ENCODE results near the gene SFXN3.

DNA sequence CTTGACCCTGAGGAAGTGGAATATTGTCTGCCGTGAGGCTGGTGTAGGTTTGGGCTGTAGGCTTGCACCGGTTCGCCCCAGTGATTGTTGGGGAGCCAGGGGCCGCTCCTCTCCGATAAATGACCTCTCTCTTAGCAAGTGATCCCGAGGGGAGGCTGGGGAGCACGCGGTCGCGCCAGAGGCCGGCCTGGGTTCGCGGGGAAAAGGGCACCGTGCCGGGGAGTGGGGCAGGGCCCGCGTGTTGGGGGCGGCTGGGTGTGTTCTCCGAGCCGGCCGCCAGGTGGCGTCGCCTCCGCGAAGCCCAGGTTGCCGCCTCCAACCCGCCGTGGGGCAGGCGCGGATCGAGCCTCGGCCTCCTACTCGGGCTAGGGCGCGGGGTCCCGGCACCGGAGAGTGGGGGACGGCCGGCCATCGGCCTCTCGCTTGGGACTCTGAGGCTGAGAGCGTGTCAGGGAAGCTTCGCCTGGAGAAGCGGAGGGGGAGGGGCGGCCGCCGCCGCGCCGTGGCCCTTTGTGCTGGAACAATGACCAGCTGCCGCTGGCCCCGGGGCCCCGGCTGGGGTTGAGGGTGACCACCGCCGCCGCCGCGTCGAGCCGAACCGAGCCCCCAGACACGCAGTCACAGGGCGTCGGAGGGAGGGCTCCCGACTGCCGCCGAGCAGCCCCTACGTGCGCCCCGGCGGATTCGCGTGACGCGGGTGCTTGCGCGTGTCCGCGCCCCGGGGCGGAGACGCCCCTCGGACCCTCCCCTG lies 31.9 kb upstream of the SFXN3 start:
- no peak for TF ChIP-seq PATZ1 (CRISPR knock-in tag; IDR thresholded peaks at IDR 0.05; ENCODE audit: borderline replicate concordance)
- TF ChIP-seq ZNF8 (CRISPR knock-in tag; IDR thresholded peaks at IDR 0.05) = no peak
- TF ChIP-seq CREB5 (CRISPR knock-in tag; IDR thresholded peaks at IDR 0.05; ENCODE audit: low read depth) = no peak
- 0 out of 2 replicates have a peak, but pooled peaks have one; percentile 35 for TF ChIP-seq GLIS3 (CRISPR knock-in tag; IDR thresholded peaks at IDR 0.05)
- no peak for TF ChIP-seq ARNTL (CRISPR knock-in tag; IDR thresholded peaks at IDR 0.05; ENCODE audit: borderline replicate concordance, low read depth)
- TF ChIP-seq POU6F1 (CRISPR knock-in tag; IDR thresholded peaks at IDR 0.05; ENCODE audit: borderline replicate concordance, low read depth) = no peak
- TF ChIP-seq ISL1 (CRISPR knock-in tag; IDR thresholded peaks at IDR 0.05) = no peak
- no peak for TF ChIP-seq RARB (CRISPR knock-in tag; IDR thresholded peaks at IDR 0.05)
- TF ChIP-seq TCF4 (CRISPR knock-in tag; IDR thresholded peaks at IDR 0.05; ENCODE audit: borderline replicate concordance) = no peak
- TF ChIP-seq, protein P1, sequence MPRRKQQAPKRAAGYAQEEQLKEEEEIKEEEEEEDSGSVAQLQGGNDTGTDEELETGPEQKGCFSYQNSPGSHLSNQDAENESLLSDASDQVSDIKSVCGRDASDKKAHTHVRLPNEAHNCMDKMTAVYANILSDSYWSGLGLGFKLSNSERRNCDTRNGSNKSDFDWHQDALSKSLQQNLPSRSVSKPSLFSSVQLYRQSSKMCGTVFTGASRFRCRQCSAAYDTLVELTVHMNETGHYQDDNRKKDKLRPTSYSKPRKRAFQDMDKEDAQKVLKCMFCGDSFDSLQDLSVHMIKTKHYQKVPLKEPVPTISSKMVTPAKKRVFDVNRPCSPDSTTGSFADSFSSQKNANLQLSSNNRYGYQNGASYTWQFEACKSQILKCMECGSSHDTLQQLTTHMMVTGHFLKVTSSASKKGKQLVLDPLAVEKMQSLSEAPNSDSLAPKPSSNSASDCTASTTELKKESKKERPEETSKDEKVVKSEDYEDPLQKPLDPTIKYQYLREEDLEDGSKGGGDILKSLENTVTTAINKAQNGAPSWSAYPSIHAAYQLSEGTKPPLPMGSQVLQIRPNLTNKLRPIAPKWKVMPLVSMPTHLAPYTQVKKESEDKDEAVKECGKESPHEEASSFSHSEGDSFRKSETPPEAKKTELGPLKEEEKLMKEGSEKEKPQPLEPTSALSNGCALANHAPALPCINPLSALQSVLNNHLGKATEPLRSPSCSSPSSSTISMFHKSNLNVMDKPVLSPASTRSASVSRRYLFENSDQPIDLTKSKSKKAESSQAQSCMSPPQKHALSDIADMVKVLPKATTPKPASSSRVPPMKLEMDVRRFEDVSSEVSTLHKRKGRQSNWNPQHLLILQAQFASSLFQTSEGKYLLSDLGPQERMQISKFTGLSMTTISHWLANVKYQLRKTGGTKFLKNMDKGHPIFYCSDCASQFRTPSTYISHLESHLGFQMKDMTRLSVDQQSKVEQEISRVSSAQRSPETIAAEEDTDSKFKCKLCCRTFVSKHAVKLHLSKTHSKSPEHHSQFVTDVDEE (CRISPR knock-in tag; IDR thresholded peaks at IDR 0.05) = no peak
- TF ChIP-seq, protein P2, sequence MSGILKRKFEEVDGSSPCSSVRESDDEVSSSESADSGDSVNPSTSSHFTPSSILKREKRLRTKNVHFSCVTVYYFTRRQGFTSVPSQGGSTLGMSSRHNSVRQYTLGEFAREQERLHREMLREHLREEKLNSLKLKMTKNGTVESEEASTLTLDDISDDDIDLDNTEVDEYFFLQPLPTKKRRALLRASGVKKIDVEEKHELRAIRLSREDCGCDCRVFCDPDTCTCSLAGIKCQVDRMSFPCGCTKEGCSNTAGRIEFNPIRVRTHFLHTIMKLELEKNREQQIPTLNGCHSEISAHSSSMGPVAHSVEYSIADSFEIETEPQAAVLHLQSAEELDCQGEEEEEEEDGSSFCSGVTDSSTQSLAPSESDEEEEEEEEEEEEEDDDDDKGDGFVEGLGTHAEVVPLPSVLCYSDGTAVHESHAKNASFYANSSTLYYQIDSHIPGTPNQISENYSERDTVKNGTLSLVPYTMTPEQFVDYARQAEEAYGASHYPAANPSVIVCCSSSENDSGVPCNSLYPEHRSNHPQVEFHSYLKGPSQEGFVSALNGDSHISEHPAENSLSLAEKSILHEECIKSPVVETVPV (CRISPR knock-in tag; IDR thresholded peaks at IDR 0.05) = no peak
- TF ChIP-seq BACH2 (CRISPR knock-in tag; IDR thresholded peaks at IDR 0.05; ENCODE audit: borderline replicate concordance) = no peak
- TF ChIP-seq ZFP3 (CRISPR knock-in tag; IDR thresholded peaks at IDR 0.05) = no peak
